ENCODE results near the gene LEPR.

DNA sequence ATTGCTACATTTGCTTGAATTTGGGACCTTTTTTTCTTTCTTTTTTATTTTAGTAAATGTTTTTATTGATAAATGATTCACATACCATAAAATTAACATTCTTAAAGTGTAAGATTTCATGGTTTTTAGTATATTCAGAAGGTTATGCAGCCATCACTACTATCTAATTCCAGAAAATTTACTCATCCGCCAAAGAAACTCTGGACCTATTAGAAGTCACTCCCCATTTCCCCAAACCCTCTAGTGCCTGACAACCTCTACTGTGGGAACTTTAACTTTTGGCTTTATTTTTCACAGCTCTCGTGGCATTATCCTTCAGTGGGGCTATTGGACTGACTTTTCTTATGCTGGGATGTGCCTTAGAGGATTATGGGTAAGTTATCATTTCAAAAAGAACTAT lies 4.5 kb downstream of the LEPR start:
- TF ChIP-seq, protein P1, sequence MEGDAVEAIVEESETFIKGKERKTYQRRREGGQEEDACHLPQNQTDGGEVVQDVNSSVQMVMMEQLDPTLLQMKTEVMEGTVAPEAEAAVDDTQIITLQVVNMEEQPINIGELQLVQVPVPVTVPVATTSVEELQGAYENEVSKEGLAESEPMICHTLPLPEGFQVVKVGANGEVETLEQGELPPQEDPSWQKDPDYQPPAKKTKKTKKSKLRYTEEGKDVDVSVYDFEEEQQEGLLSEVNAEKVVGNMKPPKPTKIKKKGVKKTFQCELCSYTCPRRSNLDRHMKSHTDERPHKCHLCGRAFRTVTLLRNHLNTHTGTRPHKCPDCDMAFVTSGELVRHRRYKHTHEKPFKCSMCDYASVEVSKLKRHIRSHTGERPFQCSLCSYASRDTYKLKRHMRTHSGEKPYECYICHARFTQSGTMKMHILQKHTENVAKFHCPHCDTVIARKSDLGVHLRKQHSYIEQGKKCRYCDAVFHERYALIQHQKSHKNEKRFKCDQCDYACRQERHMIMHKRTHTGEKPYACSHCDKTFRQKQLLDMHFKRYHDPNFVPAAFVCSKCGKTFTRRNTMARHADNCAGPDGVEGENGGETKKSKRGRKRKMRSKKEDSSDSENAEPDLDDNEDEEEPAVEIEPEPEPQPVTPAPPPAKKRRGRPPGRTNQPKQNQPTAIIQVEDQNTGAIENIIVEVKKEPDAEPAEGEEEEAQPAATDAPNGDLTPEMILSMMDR (IDR thresholded peaks at IDR 0.05) = no peak
- TF ChIP-seq POLR2A (IDR thresholded peaks at IDR 0.05) (no peak), POLR2AphosphoS5 (IDR thresholded peaks at IDR 0.05; ENCODE audit: insufficient read depth in 1 of 2, low read depth in 1 of 2) (no peak)
